Non-pigmented ciliary epithelial cell (primary cell): ENCODE data around the gene ACLY.
"Not testable (repeated sequence)": the region's sequence is repeated elsewhere in the genome, so short reads cannot be mapped to it uniquely, and the experiment has no call there.

Source experiments
- DNase-seq: peaks from one replicate; pipeline ENCODE4 v3.0.0-alpha.2; 2010; ENCODE audit warnings: low read depth

The ACLY gene

DNA sequence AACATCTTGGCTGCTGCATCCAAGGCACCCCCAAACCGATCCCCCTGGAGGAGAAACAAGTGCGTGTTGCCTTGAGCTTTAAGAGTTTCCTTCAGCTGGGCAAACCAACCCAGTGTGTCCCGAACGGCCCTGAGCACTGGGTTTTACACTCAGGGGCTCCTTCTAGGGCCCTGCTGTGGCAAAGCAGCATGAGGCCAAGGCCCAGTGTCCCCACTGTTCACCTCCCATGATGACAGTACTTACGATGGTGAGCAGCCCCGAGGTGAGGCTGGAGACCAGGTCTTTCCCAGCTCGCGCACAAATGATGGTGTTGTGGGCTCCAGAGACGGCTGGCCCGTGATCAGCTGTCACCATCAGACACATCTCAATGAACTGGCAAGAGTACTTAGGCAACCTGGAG is 47.0 kb downstream of the ACLY start:
- DNase-seq: no peak

DNA sequence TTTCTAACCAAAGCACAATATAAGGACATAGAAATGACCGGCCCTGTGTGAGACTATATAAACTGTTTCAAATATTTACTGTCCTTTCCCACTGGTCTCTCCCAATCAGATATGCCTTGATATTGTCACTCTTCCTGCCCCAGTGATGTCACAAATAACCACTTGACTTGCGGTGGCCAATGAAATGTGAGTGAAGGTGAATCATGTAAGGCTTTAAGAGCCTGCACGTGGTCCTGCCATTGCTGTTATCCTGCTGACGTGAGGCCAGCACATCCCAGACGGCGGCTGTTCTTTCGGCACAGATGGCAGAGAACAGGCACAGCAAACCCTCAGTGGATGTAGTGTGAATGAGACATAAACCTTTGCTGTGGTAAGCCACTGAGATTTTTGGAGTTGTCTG is 48.1 kb downstream of the ACLY start:
- DNase-seq: no peak

DNA sequence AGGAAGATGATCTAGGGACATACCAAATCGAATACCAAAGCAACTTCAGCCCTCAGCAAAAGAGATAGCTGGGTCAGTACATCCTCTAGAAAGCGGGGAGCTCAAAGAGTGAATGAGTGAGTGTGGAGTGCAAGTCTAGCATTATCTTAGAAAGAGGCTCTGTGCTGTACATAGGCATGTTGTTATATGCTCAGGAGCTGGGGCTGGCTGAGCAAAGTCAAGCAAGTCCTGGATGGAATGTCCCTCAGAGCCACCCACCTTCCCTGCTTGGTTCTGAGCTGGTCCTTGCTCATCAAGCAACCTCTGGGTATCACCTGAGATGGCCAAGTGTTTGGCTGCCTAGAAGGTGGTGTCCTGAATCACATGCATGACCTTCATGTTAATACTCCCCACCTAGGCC is 48.7 kb downstream of the ACLY start:
- DNase-seq: no peak

DNA sequence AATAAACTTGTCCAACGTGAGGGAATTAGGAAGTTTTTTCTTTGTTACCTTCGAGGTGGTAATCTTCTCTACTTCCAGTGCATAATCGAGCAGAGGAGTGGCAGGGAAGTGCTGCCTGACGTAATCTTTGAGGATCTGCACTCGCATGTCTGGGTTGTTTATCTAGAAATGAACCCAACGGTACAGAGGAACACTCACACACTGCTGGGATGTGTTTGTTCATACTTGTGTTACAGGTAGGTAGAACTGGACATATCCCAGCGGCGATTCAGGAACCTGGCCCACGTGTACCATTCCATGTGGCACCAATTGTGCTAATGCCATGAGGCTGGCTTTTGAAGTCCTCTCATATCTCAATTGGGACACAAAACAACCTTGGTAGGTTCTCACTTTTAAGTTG is 49.3 kb downstream of the ACLY start:
- DNase-seq: no peak

DNA sequence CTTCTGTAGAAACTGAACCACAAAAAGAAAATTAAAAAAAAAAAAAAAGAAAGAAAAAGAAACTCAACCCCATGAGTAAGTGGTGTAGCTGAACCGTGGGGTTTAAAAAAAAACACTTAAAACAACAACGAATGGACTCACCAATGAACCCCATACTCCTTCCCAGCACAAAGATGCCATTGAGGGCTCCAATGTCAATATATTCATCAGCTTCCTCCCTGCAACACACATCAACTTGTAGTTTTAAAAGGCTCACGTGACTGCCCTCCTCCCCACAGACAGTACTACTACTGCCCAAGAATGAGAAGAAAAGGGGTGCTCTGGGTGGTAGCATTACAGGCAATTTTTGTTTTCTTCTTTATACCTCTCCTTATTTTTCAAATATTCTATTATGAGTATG is 50.2 kb downstream of the ACLY start:
- no peak for DNase-seq

DNA sequence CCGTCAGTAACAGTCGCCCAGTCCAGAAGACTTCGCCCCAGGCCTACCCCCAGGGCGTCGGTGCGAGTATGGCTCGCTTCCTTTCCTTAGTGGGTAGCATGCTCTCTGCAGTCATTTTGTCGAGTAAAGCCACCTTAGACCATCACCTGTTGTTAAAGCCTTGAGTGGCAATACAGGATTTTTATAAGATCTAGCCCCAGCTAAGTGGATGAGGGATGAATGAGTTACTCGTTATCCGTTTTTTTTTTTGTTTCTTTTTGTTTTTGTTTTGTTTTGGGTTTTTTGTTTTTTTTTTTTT is 53.2 kb downstream of the ACLY start:
- no peak for DNase-seq

DNA sequence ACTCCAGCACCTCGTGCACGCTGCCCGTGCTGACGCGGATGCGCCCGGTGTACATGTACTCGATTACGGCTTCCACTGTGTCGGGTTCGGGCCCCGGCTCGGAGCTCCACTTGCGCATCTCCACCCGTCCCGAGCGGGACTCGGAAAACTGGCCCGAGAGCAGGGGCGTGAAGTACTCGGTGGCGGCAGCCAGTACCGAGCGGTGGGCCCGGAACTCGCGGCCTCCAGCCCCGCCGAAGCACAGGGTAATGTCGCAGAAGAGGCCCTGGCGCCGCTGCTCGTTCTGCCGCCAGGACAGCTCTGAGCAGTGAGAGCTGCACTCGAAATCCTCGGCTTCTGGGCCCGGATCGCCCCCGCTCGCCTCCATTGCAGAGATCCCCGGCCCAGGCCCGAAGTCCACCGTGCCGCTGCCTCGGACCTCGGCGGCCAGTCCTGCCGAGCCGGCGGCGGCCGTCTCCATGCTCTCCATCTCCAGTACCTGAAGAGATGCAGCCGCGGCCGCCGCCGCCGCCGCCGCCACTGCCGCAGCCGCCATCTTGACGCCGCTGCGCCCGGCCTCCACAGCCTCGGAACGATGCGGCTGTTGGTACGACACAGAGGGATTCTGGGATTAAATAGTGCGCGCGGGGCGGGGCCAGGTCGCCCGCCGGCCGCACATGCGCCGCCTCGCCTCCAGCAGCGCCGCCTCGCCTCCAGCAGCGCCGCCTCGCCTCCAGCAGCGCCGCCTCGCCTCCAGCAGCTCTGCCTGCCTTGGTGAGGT is 53.7 kb downstream of the ACLY start, which contains the start of gene KLHL11:
Gene KLHL11, minus strand, starts transcription at position 588 of the 760 bp plus-strand sequence. Its CDS starts 53 bp downstream, at position 535.
- peak; percentile 31 for DNase-seq

DNA sequence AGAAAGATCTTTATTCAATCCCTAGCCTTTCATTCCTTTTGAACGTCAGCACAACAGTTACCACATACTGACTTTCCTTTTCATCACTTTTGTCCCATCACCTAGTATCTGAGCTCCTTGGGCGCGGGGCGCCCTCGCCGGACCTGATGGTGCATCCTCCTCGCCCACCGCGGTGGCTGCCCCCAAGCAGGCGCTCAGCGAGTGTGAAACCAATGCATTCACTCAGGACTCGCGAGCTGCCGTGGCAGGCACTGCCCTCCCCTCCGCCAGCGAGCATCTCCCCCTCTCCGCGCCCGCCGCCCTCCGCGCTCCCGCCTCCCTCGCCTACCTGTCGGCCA is 54.3 kb downstream of the ACLY start:
- DNase-seq: no peak

DNA sequence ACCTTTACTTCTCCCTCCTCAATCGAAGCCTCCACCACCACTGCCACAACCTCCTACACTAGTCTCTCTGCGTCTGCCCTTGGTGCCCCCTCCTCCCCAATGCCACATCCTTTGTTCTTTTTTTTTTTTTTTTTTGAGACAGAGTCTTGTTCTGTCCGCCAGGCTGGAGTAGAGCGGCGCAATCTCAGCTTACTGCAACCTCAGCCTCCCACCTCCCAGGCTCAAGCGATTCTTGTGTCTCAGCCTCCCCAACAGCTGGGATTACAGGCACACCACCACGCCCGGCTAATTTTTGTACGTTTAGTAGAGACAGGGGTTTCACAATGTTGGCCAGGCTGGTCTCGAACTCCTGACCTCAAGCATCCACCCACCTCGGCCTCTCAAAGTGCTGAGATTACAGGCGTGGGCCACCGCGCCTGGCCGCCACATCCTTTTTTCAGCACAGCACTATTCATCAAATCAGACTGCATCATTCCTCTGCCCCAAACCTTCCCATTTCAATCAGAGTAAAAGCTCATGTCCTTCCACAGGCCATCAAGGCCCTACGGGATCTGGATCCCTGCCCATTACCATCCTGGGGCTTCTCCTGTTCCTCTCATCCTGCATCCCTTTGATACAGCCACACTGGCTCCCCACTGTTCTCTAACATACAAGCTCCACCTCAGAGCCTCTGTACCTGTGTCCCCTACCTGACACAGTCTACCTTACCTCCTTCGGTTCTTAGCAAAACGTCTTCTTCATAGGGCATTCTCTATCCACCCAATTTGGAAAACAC is 55.5 kb downstream of the ACLY start:
- no peak for DNase-seq

DNA sequence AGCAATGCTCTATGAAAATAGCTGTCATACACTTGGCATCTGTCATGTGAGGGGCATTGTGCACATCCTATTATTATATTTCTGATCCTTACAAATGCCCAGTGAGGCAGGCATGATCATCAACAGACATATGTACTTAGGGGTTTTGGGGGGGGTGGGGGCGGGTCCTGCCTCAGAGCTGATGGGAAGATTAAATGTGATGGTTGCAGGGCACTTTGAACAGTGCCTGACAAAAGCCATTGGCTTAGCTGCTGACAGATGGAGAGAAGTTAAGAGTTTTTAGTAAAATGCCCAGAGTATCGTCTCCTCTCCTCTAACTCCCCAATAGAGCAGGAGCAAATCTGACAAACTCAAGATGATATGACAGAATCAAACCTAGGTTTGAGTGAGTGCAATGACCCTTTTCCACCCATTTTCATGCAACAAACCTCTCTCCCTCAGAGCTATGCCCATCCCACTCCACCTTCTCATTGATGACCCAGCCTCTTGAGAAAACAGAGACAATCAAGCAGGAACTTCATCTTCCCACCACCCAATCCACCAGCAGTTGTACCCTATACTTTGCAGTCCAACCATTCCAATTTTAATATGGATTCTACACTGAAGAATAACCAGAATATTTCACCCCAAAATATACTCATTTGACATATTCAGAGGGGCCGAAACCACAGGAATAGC is 58.4 kb downstream of the ACLY start:
- DNase-seq: no peak

DNA sequence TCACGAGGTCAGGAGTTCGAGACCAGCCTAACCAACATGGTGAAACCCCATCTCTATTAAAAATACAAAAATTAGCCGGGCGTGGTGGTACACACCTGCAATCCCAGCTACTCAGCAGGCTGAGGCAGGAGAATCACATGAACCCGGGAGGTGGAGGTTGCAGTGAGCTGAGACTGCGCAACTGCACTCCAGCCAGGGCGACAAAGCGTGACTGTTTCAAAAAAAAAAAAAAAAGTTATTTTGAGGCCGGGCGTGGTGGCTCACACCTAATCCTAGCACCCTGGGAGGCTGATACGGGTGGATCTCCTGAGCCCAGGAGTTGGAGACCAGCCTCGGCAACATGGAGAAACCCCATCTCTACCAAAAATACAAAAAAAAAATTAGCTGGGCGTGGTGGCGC is 67.4 kb downstream of the ACLY start:
- not testable (repeated sequence) for DNase-seq

DNA sequence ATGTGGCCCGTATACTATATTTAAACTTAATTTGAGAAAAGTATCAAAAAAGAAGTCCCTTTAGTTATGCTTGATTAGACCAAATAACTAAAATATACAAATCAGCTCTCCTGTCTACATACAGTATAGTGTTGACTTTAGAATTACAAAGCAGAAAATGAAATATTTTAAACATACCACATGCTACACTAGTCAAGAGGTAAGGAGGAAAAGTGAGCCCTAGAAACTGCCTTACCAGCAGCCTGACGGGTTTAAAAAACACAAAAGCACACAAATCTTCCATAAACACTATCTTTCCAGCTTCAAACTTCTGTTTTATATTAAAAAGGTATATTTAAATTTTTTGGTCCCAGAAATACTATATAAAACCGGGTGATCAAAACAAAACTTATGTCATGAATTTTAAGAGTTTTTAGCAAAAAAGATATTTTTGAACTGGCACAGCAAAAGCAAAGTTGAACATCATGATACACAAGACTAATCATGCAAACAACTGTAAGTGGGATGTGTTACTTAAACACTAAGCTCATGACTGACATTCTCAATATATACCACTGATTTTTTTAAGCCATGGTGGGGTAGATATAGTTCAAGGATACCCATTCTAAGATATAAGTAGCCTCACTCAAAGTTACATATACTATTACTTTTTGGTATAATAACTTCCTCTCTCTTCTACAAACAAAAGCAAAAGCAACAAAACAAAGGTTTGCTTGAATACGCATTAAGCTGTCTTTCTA is 69.3 kb downstream of the ACLY start:
- DNase-seq: no peak

DNA sequence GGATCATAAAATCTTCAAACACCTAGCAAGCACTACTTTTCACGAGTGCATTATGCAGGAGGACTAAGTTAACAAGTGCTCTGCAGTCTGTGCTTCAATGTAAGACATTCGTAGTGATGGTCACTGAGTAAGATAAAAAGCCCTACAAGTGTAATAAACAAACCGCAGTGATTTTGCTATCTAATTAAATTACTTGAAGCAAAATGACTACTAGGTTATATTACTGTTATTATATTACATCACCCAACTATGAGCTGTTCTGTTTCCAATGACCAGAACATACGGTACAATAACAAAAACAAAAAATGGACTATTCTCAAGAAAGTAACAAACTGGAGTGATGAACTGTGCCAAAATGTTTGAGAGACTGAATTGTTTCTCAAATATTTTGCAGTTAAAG is 70.0 kb downstream of the ACLY start:
- no peak for DNase-seq

DNA sequence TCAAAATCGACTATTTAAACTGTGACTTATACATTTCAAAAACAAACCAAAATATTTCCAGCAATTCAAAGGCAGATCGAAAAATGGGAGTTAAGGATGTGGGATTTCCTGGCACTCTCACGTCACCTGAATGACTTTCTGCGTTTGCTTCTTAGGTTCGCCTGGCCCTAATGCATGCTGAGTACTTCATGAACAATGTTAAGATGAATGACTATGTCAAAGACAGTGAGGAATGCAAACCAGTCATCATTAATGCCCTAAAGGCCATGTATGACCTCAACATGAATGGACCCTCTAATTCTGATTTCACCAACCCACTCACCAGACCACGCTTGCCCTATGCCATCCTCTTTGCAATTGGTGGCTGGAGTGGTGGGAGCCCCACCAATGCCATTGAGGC is 73.8 kb downstream of the ACLY start:
- DNase-seq: no peak

DNA sequence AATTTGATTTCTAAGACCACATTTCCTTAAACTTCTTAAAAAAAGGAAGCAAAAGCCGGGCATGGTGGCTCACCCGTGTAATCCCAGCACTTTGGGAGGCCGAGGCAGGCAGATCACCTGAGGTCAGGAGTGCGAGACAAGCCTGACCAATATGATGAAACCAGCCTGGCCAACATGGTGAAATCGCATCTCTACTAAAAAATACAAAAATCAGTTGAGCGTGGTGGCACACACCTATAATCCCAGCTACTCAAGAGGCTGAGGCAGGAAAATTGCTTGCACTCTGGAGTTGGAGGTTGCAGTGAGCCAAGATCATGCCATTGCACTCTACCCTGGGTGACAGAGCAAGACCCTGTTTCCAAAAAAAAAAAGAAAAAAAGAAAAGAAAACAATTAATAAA is 78.0 kb downstream of the ACLY start:
- not testable (repeated sequence) for DNase-seq

DNA sequence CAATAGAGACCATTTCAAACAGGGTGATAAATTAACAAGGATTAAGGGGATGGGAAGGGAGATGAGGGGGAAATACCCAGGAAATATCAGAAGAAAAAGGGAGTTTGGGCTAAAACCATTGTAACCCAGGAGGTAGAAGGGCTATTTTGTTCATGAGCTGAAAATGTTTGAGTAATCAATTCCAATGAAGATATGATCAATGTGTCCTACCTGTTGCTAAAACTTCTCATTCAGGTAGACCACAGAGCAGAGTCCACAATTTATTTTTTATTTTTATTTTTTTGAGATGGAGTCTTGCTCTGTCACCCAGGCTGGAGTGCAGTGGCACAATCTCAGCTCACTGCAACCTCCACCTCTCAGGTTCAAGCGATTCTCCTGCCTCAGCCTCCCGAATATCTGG is 79.3 kb downstream of the ACLY start:
- not testable (repeated sequence) for DNase-seq

DNA sequence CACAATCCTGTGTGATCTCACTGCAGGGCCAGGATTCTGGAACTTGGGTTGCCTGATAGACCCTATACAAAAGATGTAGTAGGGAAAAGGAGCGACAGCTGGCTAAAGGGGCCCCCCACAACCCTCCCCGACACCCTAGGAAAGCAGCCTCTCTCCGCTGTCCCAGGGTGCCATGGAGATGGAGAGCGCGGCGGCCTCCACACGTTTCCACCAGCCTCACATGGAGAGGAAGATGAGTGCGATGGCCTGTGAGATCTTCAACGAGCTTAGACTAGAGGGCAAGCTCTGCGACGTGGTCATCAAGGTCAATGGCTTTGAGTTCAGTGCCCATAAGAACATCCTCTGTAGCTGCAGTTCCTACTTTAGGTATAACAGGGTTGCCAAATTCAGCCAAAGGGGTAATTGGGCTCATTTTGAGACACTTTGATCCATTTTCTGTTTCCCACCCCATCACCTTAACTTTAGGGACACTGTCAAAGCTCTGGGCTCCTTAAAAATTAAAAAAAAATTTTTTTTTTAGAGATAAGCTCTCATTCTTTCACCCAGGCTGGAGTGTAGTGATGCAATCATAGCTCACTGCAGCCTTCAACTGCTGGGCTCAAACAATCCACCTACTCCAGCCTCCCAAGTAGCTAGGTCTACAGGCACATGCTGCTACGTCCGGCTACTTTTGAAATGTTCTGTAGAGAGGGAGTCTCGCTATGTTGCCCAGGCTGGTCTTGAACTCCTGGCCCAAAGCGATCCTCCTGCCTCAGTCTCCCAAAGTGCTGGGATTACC is 80.8 kb downstream of the ACLY start, which contains the start of gene KLHL10:
Gene KLHL10, plus strand, starts transcription at position 65 of the 778 bp plus-strand sequence. Its CDS starts 108 bp downstream, at position 173.
- DNase-seq: no peak

DNA sequence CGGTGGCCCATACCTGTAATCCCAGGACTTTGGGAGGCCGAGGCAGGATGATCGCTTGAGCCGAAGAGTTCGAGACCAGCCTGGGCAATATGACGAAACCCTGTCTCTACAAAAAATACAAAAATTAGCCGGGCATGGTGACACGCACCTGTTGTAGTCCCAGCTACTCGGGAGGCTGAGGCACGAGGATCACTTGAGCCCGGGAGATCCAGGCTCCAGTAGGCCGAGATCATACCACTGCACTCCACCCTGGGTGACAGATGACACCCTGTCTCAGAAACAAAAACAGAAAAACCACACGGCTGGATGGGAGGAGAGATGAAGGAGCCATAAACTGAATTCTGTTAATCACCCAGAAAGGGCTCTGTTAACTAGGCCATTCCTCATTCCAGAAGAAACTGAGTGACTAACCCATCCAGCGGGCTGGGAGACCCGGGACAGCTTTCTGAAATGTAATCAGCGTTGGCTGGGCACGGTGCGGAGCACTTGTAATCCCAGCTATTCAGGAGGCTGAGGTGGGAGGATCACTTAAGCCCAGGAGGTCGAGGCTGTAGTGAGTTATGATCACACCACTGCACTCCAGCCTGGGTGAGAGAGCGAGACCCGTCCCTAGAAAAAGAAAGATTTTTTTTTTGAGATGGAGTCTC is 82.1 kb downstream of the ACLY start:
- no peak for DNase-seq

DNA sequence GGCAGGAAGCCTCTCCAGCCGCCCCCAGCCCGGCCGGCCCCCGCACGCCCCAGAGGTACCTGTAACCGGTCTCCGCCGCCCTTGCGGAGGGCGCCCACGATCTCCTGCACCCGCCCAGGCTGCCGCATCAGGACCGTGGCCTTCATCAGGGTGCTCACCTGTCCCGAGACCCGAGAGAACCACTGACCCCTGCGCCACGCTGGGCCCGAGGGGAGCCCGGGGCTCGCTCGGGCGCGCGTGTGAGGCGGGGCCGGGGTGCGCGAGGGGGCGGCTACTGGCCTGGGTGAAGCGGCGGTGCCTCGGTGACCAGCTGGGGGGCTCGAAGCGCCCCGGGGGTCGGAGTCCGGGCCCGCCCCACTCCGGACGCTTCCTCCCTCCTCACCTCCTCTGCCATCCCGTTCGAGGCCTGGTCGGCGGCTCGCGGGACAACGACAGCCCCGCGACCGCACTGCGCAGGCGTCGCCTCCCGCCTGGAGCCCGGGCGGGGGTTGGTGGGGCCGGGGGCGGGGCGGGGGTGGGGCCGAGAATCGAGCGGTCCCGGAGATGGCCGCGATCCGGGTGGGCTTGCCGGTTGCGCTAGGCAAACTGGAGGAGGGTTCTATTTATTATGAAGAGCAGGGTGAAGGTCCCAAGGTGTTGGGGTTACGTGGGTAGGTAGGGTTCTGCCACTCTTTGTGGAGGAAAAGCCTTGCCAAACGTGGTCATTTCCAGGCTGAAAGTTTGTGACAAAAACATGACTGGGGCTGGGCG is 82.8 kb downstream of the ACLY start, which contains the start of gene NT5C3B:
Gene NT5C3B, minus strand, starts transcription at position 433 of the 750 bp plus-strand sequence. Its CDS starts 39 bp downstream, at position 394.
- no peak for DNase-seq

DNA sequence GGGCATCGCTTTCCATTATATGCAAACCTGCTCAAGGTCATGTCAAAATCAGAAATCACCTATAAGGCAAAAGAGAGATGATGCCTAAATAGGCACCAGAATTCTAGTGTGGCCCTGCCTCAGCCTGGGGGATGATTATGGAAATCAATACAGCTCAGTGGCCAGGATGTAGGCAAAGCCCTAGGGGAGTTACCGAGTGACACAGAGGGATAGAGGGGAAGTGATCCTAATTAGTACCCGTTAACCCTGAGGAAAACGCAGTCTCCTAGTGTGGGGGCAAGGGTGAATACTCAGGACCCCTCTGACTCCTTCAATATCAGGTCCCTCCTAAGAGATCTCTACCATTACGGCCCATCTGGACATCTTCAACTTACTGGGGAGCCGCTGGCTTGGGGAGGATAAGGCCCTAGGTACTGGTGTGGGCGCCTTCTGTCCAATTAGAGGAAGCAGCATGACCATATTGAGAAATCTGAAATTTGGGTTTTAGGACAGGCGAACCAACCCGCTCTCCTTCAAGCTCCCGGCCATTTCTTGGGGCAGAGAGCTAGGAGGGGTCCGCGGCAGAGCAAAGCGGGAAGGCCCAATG is 83.4 kb downstream of the ACLY start:
- no peak for DNase-seq
